ENCODE data around the gene NOL8.

DNA sequence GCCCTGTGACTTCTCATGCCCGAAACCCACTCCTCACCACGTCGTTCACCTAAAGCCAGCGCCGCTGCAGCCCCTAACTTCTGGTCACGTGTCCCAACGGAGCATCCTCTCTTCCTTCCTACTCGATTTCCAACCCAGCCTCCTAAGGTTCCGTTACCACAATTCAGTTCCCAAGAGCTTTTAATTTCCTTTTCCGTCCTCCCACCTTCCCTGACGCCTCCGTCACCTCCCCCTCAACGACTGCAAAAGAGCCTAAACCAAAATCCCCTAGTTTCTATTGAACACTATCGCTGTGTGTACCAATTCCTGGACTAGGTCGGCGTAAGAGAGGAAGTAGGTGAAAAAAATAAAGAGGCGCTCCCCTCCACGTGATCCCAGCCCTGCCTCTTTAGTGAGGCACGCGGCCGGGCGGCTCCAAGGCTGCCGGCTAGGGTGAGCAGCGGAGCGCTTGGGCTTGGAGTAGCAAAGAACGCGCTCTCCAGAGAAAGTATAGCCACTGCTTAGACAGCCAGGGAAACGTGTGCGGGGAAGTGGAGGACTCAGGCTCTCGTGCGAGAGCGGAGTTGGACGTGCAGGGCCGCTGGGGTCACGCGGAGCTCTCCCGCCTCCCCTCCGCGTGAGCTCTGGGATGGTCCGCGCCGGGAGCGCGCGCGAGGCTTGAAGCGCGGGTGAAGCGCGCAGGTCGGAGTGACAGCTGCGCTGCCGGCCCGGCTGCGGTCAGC, at the start of gene NOL8, which contains the start of gene CENPP:
- TF ChIP-seq, protein P1, sequence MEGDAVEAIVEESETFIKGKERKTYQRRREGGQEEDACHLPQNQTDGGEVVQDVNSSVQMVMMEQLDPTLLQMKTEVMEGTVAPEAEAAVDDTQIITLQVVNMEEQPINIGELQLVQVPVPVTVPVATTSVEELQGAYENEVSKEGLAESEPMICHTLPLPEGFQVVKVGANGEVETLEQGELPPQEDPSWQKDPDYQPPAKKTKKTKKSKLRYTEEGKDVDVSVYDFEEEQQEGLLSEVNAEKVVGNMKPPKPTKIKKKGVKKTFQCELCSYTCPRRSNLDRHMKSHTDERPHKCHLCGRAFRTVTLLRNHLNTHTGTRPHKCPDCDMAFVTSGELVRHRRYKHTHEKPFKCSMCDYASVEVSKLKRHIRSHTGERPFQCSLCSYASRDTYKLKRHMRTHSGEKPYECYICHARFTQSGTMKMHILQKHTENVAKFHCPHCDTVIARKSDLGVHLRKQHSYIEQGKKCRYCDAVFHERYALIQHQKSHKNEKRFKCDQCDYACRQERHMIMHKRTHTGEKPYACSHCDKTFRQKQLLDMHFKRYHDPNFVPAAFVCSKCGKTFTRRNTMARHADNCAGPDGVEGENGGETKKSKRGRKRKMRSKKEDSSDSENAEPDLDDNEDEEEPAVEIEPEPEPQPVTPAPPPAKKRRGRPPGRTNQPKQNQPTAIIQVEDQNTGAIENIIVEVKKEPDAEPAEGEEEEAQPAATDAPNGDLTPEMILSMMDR (IDR thresholded peaks at IDR 0.05), result peak in 1 of 3 experiments; percentile 16
- TF ChIP-seq POLR2A (IDR thresholded peaks at IDR 0.05), result no peak

Measured in testis (tissue), 2 donors.